Measurements from ENCODE around the gene POLR3A.
A peak's percentile ranks its signal among the peaks of the same experiment; 100 is the strongest.

POLR3A gene

GRCh38 chr10:78046711-78047269 is 17.5 kb upstream of the POLR3A start:
- no peak for DNase-seq

GRCh38 chr10:78045856-78046255 is 16.5 kb upstream of the POLR3A start:
- no peak for DNase-seq

- no peak for DNase-seq
Observed at GRCh38 chr10:78045237-78045636, 15.9 kb upstream of the POLR3A start.

- DNase-seq = no peak
Observed at GRCh38 chr10:78044699-78045098, 15.4 kb upstream of the POLR3A start.

GRCh38 chr10:78044179-78044578 is 14.9 kb upstream of the POLR3A start:
- DNase-seq = no peak

GRCh38 chr10:78042752-78043104 is 13.4 kb upstream of the POLR3A start:
- no peak for DNase-seq

- no peak for DNase-seq
Observed at GRCh38 chr10:78042058-78042751, 12.9 kb upstream of the POLR3A start.

GRCh38 chr10:78041170-78042057 is 12.1 kb upstream of the POLR3A start:
- DNase-seq = no peak

- no peak for DNase-seq
Observed at GRCh38 chr10:78039743-78040142, 10.4 kb upstream of the POLR3A start.

GRCh38 chr10:78038791-78039547 is 9.7 kb upstream of the POLR3A start:
- DNase-seq = no peak

GRCh38 chr10:78038105-78038504 is 8.8 kb upstream of the POLR3A start:
- no peak for DNase-seq

GRCh38 chr10:78035933-78036583 is 6.7 kb upstream of the POLR3A start:
- no peak for DNase-seq

- DNase-seq = no peak
Observed at GRCh38 chr10:78035437-78035836, 6.1 kb upstream of the POLR3A start.

- no peak for DNase-seq
Observed at GRCh38 chr10:78035025-78035424, 5.7 kb upstream of the POLR3A start.

- DNase-seq = peak; percentile 93 to 96
Observed at GRCh38 chr10:78033637-78034470, 4.5 kb upstream of the POLR3A start, which contains the start of gene RPS24. Gene RPS24 (plus strand): TSS chr10:78033863. CDS start chr10:78033902, 39 bp downstream.

- no peak for DNase-seq
Observed at GRCh38 chr10:78033387-78033636, 4.0 kb upstream of the POLR3A start.

GRCh38 chr10:78028438-78029268 is 662 bp downstream of the POLR3A start:
- no peak for DNase-seq

- no peak for DNase-seq
Observed at GRCh38 chr10:78025685-78026364, 3.5 kb downstream of the POLR3A start.

GRCh38 chr10:78023741-78024140 is 5.6 kb downstream of the POLR3A start:
- no peak for DNase-seq

- DNase-seq = no peak
Observed at GRCh38 chr10:78021201-78021600, 8.1 kb downstream of the POLR3A start.
